GM06990 (cell line): ENCODE data around the gene GRK5.

Experiments used
- DNase-seq: peaks from one replicate; pipeline ENCODE4 v3.0.0-alpha.2; 2011; ENCODE audit not compliant: insufficient read length; ENCODE audit errors: extremely low read depth
- H3K27me3 ChIP-seq: replicated peaks from 2 replicates; pipeline ENCODE4 v1.6.0; 2011; ENCODE audit warnings: low read length; ENCODE audit not compliant: control insufficient read depth, insufficient read depth
- H3K36me3 ChIP-seq: 2 replicates; pipeline ENCODE4 v1.5.1; 2011; ENCODE audit warnings: low read length; ENCODE audit not compliant: control insufficient read depth, insufficient read depth
- H3K4me3 ChIP-seq: replicated peaks from 2 replicates; pipeline ENCODE4 v1.5.1; 2011; ENCODE audit warnings: low read depth, mild to moderate bottlenecking, control low read depth, low read length
- TF ChIP-seq, protein P1 (sequence below): IDR thresholded peaks from 2 replicates; pipeline ENCODE4 v1.5.1; 2011; ENCODE audit warnings: low read length, control low read depth, mild to moderate bottlenecking, inconsistent platforms; ENCODE audit not compliant: insufficient read depth, poor library complexity, severe bottlenecking

GRK5 gene

DNA sequence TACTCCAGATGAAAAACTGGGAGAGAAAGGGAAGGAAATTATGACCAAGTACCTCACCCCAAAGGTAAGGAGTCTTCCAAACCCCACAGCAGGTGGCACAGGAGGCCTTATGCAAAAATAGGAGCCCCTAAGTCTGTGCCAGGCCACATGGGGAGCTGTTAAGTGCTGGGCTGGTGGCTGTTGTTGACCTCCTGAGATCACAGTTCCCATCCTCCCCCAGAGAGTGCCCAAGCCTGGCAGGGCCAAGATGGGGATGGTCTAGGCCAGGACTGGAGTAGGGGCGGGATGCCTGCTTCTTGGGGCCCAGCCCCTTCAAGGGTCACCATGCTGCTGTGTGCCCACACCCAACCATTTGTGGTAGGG lies 189.3 kb downstream of the GRK5 start:
- H3K27me3 ChIP-seq, result no peaks in the 10 kb centered on the region
- H3K4me3 ChIP-seq, result no peak overlapping the region
- H3K36me3 ChIP-seq, result peaks cover 13% of the 10 kb centered on the region
- TF ChIP-seq, protein P1, sequence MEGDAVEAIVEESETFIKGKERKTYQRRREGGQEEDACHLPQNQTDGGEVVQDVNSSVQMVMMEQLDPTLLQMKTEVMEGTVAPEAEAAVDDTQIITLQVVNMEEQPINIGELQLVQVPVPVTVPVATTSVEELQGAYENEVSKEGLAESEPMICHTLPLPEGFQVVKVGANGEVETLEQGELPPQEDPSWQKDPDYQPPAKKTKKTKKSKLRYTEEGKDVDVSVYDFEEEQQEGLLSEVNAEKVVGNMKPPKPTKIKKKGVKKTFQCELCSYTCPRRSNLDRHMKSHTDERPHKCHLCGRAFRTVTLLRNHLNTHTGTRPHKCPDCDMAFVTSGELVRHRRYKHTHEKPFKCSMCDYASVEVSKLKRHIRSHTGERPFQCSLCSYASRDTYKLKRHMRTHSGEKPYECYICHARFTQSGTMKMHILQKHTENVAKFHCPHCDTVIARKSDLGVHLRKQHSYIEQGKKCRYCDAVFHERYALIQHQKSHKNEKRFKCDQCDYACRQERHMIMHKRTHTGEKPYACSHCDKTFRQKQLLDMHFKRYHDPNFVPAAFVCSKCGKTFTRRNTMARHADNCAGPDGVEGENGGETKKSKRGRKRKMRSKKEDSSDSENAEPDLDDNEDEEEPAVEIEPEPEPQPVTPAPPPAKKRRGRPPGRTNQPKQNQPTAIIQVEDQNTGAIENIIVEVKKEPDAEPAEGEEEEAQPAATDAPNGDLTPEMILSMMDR, result no peak
- no peak for DNase-seq

DNA sequence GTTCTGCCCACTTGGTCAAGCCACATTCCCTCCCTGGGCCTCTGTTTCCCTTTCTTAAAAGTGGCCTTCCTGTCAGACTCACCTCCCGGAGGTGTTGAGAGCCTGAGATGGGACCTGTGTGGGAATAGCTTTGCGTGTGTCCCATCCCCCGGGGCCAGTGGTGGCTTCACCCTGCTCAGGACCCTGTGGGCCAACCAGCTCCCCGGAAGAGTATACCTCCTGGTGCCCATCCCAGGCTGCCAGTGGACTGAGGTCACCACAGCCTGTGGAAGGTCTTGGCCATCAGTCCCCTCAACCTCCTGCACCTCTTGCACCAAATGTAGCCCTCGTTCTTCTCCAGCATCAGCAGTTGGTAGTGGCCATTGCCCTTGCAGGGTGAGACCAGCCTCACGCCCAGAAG lies 190.0 kb downstream of the GRK5 start:
- TF ChIP-seq, protein P1, result no peak
- H3K4me3 ChIP-seq, result no peak overlapping the region
- no peaks in the 10 kb centered on the region for H3K27me3 ChIP-seq
- H3K36me3 ChIP-seq, result peaks cover 17% of the 10 kb centered on the region
- no peak for DNase-seq

DNA sequence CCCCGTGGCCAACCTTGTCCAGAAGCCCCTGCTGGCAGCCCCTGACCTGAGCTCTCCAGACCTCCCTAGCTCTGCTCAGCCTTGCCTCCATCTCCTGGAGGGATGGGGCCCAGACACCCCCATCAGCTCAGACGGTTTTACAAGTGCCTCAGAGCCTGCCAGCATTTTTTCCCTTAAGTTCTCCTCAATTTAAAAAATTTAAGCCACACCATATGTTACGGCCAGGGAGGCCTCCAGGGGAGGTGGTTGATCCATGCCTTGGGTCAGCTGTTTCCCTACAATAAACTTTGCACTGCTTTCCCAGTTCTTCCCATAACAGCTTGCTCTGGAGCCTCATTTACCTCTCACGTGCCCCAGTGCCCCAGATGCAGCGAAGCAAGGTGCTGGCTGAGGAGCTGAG lies 191.6 kb downstream of the GRK5 start:
- no peak for DNase-seq
- no peaks in the 10 kb centered on the region for H3K27me3 ChIP-seq
- H3K4me3 ChIP-seq, result no peak overlapping the region
- peaks cover 17% of the 10 kb centered on the region for H3K36me3 ChIP-seq
- TF ChIP-seq, protein P1, result no peak

DNA sequence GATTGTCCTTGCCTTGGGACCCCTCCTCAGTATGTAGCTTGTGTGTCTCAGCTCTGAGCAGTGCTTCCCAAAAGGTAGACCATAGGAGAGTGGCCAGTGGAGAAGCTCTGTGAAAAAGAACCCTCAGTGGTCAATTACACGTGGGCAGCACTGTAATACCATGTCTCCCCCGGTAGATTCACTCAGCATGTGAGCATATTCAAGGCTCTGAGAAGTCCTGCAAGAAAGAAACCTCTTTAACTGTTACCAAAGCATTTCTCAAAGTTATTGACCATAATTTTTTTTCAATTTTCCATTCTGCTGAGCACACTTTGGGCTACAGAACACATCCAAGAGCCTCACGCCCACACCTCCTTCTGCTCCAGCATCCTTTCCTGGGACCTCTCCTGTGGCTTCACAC lies 192.1 kb downstream of the GRK5 start:
- TF ChIP-seq, protein P1, result no peak
- H3K27me3 ChIP-seq, result no peaks in the 10 kb centered on the region
- DNase-seq, result no peak
- peaks cover 17% of the 10 kb centered on the region for H3K36me3 ChIP-seq
- no peak overlapping the region for H3K4me3 ChIP-seq

DNA sequence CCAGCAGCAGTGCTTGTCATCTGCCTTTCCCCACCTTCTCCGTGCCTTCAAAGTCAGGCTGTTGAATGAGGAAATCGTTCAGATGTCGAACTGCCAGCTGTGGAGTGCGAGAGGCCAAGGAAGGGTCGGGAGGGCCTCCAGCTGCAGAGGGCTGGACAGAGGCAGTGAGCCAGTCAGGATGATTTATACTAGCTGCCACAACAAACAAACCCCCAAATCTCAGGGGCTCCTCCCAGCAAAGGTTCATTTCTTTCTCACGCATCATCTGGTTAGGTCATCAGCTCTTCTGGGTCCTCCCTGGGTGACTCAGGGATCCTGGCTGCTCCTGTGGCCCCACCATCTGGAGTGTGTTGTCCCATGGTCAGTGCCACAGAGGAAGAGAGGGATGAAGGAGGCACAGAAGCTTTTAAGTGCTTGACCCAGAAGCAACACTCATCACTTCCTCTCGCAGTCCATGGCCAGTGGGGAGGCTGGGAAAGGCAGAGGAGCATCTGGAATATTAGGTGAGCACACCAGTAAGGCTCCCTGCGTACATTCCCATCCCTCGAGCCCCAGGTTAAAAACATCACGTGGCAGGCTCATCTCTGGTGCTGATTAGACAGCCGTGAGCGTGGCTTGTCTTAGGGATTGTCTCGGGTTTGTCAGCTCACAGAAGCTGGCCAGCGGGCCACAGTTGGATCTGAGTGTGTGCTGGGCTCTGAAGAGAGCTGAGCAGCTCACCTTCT lies 194.5 kb downstream of the GRK5 start:
- TF ChIP-seq, protein P1, result no peak
- no peaks in the 10 kb centered on the region for H3K27me3 ChIP-seq
- DNase-seq, result no peak

DNA sequence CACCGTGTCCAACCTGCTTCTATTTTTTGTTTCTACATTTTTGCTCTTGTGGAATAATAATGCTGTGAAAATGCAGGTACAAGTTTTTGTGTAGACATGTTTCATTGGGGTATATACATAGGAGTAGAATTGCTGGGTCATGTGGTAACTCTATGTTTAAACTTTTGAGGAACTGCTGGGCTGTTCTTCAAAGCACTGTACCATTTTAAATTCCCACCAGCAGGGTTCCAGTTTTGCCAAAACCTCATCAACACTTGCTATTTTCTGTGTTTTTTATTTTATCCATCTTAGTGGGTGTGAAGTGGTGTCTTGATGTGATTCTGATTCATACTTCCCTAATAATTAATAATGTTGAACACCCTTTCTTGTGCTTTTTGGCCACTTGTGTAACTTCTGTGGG lies 196.6 kb downstream of the GRK5 start:
- Histone ChIP-seq H3K4me3 (no peak overlapping the region), H3K27me3 (no peaks in the 10 kb centered on the region), H3K36me3 (peaks cover 11% of the 10 kb centered on the region)
- DNase-seq, result no peak
- TF ChIP-seq, protein P1, result no peak

More for the DNA sequence above, 194.5 kb downstream of the GRK5 start:
- Histone ChIP-seq H3K4me3 (no peak overlapping the region), H3K36me3 (peaks cover 17% of the 10 kb centered on the region)
